Neuron (in vitro differentiated cells): Measurements from ENCODE around the gene RETREG3.
A peak's percentile ranks its signal among the peaks of the same experiment; 100 is the strongest.
"Not testable (repeated sequence)": the region's sequence is repeated elsewhere in the genome, so short reads cannot be mapped to it uniquely, and the experiment has no call there.

ENCODE experiments used
- H2AFZ ChIP-seq: one replicate; pipeline ENCODE4 v1.6.1; 2013; ENCODE audit warnings: low read depth, mild to moderate bottlenecking, inconsistent platforms, low read length, moderate library complexity
- H3K27me3 ChIP-seq: one replicate; pipeline ENCODE4 v1.6.1; 2013; ENCODE audit warnings: low read length; ENCODE audit not compliant: insufficient read depth
- H3K36me3 ChIP-seq: one replicate; pipeline ENCODE4 v1.6.1; 2013; ENCODE audit warnings: low read length; ENCODE audit not compliant: insufficient read depth
- H3K4me1 ChIP-seq: one replicate; pipeline ENCODE4 v1.6.1; 2013; ENCODE audit warnings: low read length; ENCODE audit not compliant: insufficient read depth
- H3K4me3 ChIP-seq: 2 replicates; pipeline ENCODE4 v1.5.1; 2013; ENCODE audit warnings: mild to moderate bottlenecking, low read length, moderate library complexity
- H3K9me3 ChIP-seq: one replicate; pipeline ENCODE4 v1.6.1; 2013; ENCODE audit warnings: low read length

RETREG3 gene

GRCh38 chr17:42627032-42627764 lies 18.0 kb upstream of the RETREG3 start:
- not testable (repeated sequence) for H3K4me3 ChIP-seq, H3K4me1 ChIP-seq, H2AFZ ChIP-seq, H3K27me3 ChIP-seq, H3K9me3 ChIP-seq, H3K36me3 ChIP-seq

GRCh38 chr17:42623732-42624596 lies 14.8 kb upstream of the RETREG3 start:
- Histone ChIP-seq H2AFZ (no peak overlapping the region), H3K36me3 (no peaks in the 10 kb centered on the region), H3K4me1 (no peaks in the 10 kb centered on the region), H3K9me3 (no peaks in the 10 kb centered on the region), H3K4me3 (no peak overlapping the region), H3K27me3 (no peaks in the 10 kb centered on the region)

- Histone ChIP-seq H2AFZ (no peak overlapping the region), H3K4me1 (no peaks in the 10 kb centered on the region), H3K4me3 (no peak overlapping the region), H3K9me3 (no peaks in the 10 kb centered on the region), H3K36me3 (no peaks in the 10 kb centered on the region), H3K27me3 (no peaks in the 10 kb centered on the region)
These were observed 14.1 kb upstream of the RETREG3 start for GRCh38 chr17:42623271-42623670.

- H2AFZ ChIP-seq, H3K4me1 ChIP-seq, H3K36me3 ChIP-seq, H3K4me3 ChIP-seq, H3K9me3 ChIP-seq, H3K27me3 ChIP-seq: not testable (repeated sequence)
These were observed 12.8 kb upstream of the RETREG3 start for GRCh38 chr17:42621987-42622386.

- H3K4me1 ChIP-seq = no peaks in the 10 kb centered on the region
- H3K27me3 ChIP-seq = no peaks in the 10 kb centered on the region
- H3K9me3 ChIP-seq = no peaks in the 10 kb centered on the region
- H3K4me3 ChIP-seq = no peak overlapping the region
- H2AFZ ChIP-seq = no peak overlapping the region
- peaks cover 23% of the 10 kb centered on the region for H3K36me3 ChIP-seq
These were observed 9.4 kb upstream of the RETREG3 start for GRCh38 chr17:42618442-42619150.

- H3K36me3 ChIP-seq = peaks cover 29% of the 10 kb centered on the region
- no peaks in the 10 kb centered on the region for H3K9me3 ChIP-seq
- H3K4me3 ChIP-seq = no peak overlapping the region
- no peak overlapping the region for H2AFZ ChIP-seq
- no peaks in the 10 kb centered on the region for H3K4me1 ChIP-seq
- no peaks in the 10 kb centered on the region for H3K27me3 ChIP-seq
These were observed 8.8 kb upstream of the RETREG3 start for GRCh38 chr17:42617956-42618431.

- Histone ChIP-seq H3K9me3 (no peaks in the 10 kb centered on the region), H3K36me3 (peaks cover 41% of the 10 kb centered on the region), H2AFZ (no peak overlapping the region), H3K4me3 (no peak overlapping the region), H3K27me3 (no peaks in the 10 kb centered on the region), H3K4me1 (peaks cover 3% of the 10 kb centered on the region)
These were observed 4.6 kb upstream of the RETREG3 start for GRCh38 chr17:42613699-42614295.

GRCh38 chr17:42612013-42612412 lies 2.8 kb upstream of the RETREG3 start:
- Histone ChIP-seq H3K4me3 (no peak overlapping the region), H3K9me3 (no peaks in the 10 kb centered on the region), H3K4me1 (peaks cover 15% of the 10 kb centered on the region), H2AFZ (no peak overlapping the region), H3K27me3 (no peaks in the 10 kb centered on the region), H3K36me3 (peaks cover 41% of the 10 kb centered on the region)

GRCh38 chr17:42609814-42610801 lies 934 bp upstream of the RETREG3 start:
- Histone ChIP-seq H2AFZ (peak overlapping the region; percentile 88), H3K4me3 (peak overlapping the region; percentile 87), H3K36me3 (peaks cover 32% of the 10 kb centered on the region), H3K4me1 (peaks cover 16% of the 10 kb centered on the region)
- not testable (repeated sequence) for H3K9me3 ChIP-seq, H3K27me3 ChIP-seq

- Histone ChIP-seq H3K4me3 (peak overlapping the region; percentile 90), H3K9me3 (no peaks in the 10 kb centered on the region)
These were observed 631 bp downstream of the RETREG3 start for GRCh38 chr17:42608305-42609181.

GRCh38 chr17:42607769-42608168 lies 1.4 kb downstream of the RETREG3 start:
- H3K27me3 ChIP-seq = no peaks in the 10 kb centered on the region
- peaks cover 11% of the 10 kb centered on the region for H3K36me3 ChIP-seq
- no peaks in the 10 kb centered on the region for H3K9me3 ChIP-seq
- H3K4me1 ChIP-seq = peaks cover 18% of the 10 kb centered on the region
- H3K4me3 ChIP-seq = peak overlapping the region; percentile 90
- H2AFZ ChIP-seq = no peak overlapping the region

More at GRCh38 chr17:42608305-42609181, 631 bp downstream of the RETREG3 start:
- Histone ChIP-seq H3K27me3 (no peaks in the 10 kb centered on the region), H2AFZ (peak overlapping the region; percentile 14), H3K4me1 (peaks cover 18% of the 10 kb centered on the region), H3K36me3 (peaks cover 18% of the 10 kb centered on the region)
